SK-MEL-5 (cell line): ENCODE data around the gene COL20A1. TPM values are rescaled to one million over a fixed set of nuclear protein-coding genes. Genes with fewer than 3 reads are reported as not detected.

ENCODE experiments used
- DNase-seq: peaks from one replicate; pipeline ENCODE4 v3.0.0-alpha.2; 2016; ENCODE audit warnings: low read depth, low spot score
- in situ Hi-C: cut with HindIII; loops from 2 replicates; pipeline ENCODE4 v1.10.0; 2016; ENCODE audit warnings: low sequenced_read_pairs, high pct_unique_total_duplicates, low pct_unique_long_range_greater_than_20kb
- total RNA-seq: library from RNA; depleted of rRNA; stranded (reverse); fragments of >200 nt; shearing (Covaris generic); gene quantifications from 2 replicates; pipeline ENCODE4 v1.2.3, GENCODE V29; 2014

The COL20A1 gene
- total RNA-seq, 1 experiment from 2014 or later, result not detected

- in situ Hi-C loops, result no loop called here
- DNase-seq, result no peak
These were observed 53.4 kb downstream of the COL20A1 start for GRCh38 chr20:63346131-63347080.

GRCh38 chr20:63347081-63347741 lies 54.2 kb downstream of the COL20A1 start:
- in situ Hi-C loops, result no loop called here

GRCh38 chr20:63347950-63348827 lies 55.2 kb downstream of the COL20A1 start:
- no peak for DNase-seq
- in situ Hi-C loops, result no loop called here

More at GRCh38 chr20:63347081-63347741, 54.2 kb downstream of the COL20A1 start:
- DNase-seq, result no peak

GRCh38 chr20:63348828-63349515 lies 56.0 kb downstream of the COL20A1 start:
- in situ Hi-C loops, result no loop called here
- DNase-seq, result no peak

- no peak for DNase-seq
- in situ Hi-C loops, result no loop called here
These were observed 56.5 kb downstream of the COL20A1 start for GRCh38 chr20:63349516-63349895.

- DNase-seq, result no peak
- in situ Hi-C loops, result no loop called here
These were observed 57.2 kb downstream of the COL20A1 start for GRCh38 chr20:63350196-63350595.

- DNase-seq, result no peak
- in situ Hi-C loops, result no loop called here
These were observed 57.8 kb downstream of the COL20A1 start for GRCh38 chr20:63350597-63351325.

- in situ Hi-C loops, result no loop called here
- no peak for DNase-seq
These were observed 58.3 kb downstream of the COL20A1 start for GRCh38 chr20:63351326-63351700.

GRCh38 chr20:63351811-63352591 lies 59.0 kb downstream of the COL20A1 start:
- no peak for DNase-seq
- in situ Hi-C loops, result no loop called here

GRCh38 chr20:63352811-63353221 lies 59.8 kb downstream of the COL20A1 start:
- DNase-seq, result no peak
- in situ Hi-C loops, result no loop called here

- in situ Hi-C loops, result no loop called here
- DNase-seq, result no peak
These were observed 61.8 kb downstream of the COL20A1 start for GRCh38 chr20:63354636-63355350.

- in situ Hi-C loops, result no loop called here
- no peak for DNase-seq
These were observed 62.9 kb downstream of the COL20A1 start for GRCh38 chr20:63355781-63356295.

GRCh38 chr20:63356511-63356910 lies 63.5 kb downstream of the COL20A1 start:
- no peak for DNase-seq
- in situ Hi-C loops, result no loop called here

GRCh38 chr20:63356931-63357879 lies 64.2 kb downstream of the COL20A1 start:
- in situ Hi-C loops, result no loop called here
- DNase-seq, result no peak
